ENCODE data around the gene CCDC38.

Gene CCDC38

DNA sequence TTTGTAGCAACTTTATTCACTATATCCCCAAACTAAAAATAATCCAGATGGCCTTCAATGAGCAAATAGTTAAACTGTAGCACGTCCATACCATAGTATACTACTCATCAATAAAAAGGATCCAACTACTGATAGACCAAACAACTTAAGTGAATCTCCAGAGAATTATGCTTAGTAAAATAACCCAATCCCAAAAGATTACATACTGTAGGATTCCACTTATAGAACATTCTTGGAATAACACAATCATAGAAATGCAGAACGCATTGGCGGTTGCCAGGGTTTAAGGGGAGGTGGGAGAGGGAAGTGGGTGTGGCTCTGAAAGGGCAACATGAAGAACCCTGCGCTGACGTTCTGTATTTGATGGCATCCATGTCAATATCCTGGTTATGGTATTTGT lies 55.1 kb downstream of the CCDC38 start:
- DNase-seq (ENCODE audit: extremely low read depth, low read depth): no peak
- TF ChIP-seq CTCF (IDR thresholded peaks at IDR 0.05; ENCODE audit: low read depth, low read length): no peak

GRCh38 chr12:95884998-95885397 lies 57.4 kb downstream of the CCDC38 start:
- DNase-seq (ENCODE audit: extremely low read depth, low read depth): no peak
- no peak for TF ChIP-seq CTCF (IDR thresholded peaks at IDR 0.05; ENCODE audit: low read depth, low read length)

DNA sequence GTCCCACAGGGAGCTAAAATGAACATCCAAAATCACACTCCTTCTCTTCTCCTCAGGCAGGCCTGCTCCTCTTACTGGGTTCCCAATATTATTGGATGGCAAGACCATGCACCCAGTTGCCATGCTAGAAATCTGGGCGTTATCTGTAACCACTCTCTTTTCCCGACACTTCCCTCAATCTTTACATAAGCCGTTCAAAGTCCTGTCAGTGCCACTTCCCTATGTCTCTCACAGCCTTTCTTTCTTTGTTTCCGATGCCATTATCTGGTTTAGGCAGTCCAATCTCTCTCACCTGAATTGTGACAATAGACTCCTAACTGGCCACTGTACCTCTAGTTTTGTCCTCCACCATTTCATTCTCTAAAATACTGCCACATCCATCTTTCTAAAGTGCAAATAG lies 59.5 kb downstream of the CCDC38 start:
- no peak for DNase-seq (ENCODE audit: extremely low read depth, low read depth)
- TF ChIP-seq CTCF (IDR thresholded peaks at IDR 0.05; ENCODE audit: low read depth, low read length): no peak

DNA sequence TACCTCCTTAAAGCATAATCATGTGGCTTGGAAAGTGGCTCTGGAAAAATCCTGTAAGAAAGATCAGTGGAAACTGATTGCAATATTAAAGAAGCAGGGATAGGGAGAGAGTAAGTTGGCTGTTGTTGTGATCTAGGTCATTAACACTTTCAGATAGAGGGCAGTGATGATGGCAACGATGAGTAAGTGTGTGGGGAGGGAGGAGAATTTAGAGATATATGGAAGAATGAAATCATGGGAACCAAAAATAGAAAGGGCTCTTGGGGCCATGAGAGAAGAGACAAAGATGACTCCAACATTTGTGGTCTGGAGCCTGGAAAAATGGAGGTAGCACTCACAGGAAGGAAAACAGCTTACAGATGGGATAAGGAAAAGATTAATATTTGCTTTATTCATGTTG lies 60.3 kb downstream of the CCDC38 start:
- no peak for DNase-seq (ENCODE audit: extremely low read depth, low read depth)
- no peak for TF ChIP-seq CTCF (IDR thresholded peaks at IDR 0.05; ENCODE audit: low read depth, low read length)

DNA sequence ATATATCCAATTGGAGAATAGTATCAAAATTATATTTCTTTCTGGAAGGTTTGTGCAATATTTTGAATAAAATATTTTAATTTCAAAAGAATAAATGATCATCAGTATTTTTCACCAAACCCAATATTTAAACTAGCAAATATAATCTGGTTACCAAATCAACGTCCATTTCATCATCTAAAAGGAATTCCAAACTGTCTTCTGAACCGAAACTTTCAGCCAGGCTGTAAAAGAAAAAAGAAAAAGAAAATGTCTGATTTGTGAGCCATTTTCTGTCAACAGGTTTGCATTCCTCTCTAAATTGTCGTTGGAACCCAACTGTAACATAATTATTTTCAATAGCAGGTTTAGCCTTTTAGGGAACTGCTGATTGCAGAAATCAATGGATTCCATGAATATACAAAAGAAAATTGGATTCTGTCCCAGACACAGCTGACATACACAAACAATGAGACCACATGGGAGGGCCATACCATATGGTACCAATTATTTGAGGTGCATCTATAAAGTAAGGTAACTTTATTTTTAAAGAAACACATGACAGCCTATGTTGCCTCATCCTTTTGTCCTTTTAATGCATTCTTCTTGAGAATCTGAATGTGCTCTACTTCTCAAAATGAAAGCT lies 61.0 kb downstream of the CCDC38 start:
- DNase-seq (ENCODE audit: extremely low read depth, low read depth): peak; percentile 4
- no peak for TF ChIP-seq CTCF (IDR thresholded peaks at IDR 0.05; ENCODE audit: low read depth, low read length)

GRCh38 chr12:95880895-95881294 lies 61.5 kb downstream of the CCDC38 start:
- DNase-seq (ENCODE audit: extremely low read depth, low read depth): no peak
- TF ChIP-seq CTCF (IDR thresholded peaks at IDR 0.05; ENCODE audit: low read depth, low read length): no peak

- TF ChIP-seq CTCF (IDR thresholded peaks at IDR 0.05; ENCODE audit: low read depth, low read length): no peak
- DNase-seq (ENCODE audit: extremely low read depth, low read depth): no peak
These were observed 64.8 kb downstream of the CCDC38 start for GRCh38 chr12:95877622-95878021.
